HG02623 (cell line): ENCODE data around the gene ARL6IP5.
A peak's percentile ranks its signal among the peaks of the same experiment; 100 is the strongest.

Experiments
- ATAC-seq: cut with Tn5 transposase; IDR thresholded peaks from one replicate; pipeline ENCODE4 v1.9.1; 2021; ENCODE audit warnings: moderate library complexity; ENCODE audit not compliant: unreplicated experiment

The ARL6IP5 gene

DNA sequence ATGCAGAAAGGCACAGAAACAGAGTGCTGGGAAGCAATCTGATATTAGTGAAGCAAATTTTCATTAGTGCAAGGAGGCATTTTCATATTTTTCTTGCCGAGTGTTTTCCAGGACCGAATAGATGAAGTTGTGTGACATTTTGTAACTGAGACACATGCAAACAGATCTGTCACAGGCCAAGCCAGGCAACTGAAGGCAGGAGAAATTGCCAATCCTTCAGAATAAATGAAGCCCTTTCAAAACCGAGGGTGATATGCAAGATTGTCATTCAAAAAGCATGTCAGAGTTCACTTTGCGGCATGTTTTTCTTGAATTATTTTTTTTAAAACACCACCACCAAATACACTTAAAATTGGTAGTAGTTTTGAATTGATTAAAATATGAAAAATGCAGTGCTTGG lies 31.4 kb downstream of the ARL6IP5 start:
- no peak for ATAC-seq

DNA sequence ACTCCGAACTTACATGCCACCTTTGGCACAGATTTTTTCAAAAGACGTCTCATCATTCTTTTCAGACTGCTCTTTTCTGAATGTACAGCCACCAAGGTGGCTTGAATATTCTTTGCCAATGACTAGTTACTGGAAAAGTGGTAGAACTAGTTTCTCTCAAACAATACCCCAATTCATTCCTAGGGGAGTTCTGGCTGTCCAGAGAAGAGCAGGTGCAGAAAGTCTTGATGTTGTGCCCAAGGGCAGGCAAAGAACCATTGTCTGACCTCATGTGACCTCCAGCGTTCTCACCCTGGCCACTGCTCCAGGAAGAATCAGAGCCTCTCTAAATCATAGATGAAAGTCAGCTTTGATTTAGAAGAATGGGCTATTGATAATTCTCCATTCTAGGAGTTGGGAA lies 32.2 kb downstream of the ARL6IP5 start:
- no peak for ATAC-seq

DNA sequence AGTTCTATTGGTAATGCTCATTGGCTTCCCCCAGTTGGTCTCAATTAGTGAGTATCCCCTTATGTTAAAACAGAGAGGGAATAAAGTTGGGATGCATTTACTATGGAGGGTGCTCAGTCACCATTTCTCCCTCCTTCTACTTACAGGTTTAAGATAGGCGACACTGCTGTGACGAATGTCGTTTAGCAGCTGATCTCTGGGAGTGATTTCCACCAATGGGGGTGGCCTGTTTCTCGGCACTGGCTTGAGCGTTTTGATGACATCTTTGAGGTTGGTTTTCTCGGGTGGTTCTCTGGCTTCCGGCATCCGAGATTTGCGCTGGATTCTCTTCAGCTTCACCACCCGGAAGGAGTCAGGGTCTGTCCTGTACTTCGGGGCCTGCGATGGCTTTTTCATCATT lies 33.8 kb downstream of the ARL6IP5 start:
- no peak for ATAC-seq

DNA sequence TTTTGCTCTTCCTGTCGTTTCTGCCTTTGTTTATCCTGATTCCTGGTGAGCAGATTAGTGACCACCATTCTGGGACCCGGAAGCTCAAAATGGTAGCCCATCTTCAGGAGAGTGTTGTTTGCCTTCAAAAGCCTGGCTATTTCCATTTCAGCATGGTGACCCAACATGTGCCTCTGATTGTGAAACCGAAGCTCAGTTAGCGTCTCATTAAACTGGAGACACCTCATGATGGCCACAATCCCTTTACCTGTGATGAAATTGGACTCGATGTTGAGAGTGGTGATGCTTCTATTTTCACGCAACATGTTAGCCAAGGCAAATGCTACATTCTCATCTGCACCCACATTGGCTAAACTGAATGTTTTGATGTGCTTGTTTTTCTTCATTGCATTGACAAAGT lies 34.4 kb downstream of the ARL6IP5 start:
- ATAC-seq, result no peak

DNA sequence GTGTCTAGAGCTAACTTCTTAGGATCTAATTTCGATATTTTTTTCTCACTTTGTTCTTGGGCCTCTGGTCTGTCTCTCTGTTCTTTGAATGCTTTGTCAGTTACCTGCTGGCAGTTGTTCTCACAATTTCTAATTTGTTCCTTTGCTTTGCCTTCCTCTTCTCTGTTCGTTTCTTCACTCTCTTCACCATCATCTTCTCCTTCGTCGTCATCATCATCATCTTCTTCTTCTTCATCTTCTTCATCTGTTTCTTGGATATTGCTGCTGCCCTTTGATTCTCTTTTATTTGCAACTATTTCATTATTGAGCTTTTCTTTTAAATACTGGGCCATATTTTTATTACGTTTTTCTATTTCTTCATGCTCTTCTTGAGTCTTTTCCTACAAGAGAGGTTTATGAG lies 34.9 kb downstream of the ARL6IP5 start:
- ATAC-seq, result no peak

DNA sequence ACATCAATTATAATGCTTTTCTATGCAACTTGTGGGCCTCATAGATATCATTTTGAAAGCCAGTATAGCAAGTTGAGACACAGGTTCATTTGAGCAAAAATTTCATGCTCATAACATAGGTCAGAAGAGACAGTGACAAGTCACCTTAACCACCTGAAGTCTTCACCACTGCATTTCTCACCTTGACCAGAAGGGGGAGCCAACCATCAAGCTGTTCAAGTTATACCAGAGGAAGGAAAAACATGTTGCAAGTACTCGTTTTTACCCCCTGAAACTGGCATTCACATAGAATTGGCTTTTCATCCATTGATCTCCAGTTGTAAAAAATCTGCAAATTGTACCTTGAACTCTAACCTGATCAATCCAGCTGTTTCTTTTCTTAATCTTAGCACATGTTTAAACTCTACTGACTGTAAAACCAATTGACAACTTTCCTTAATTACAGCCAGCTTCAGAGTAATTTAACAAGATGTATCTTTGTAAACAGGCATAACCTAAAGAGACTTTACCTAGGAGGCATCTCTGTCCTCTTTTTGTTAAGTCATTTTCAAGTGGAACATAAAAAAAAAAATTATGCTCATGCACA lies 36.2 kb downstream of the ARL6IP5 start:
- ATAC-seq, result peak; percentile 78

DNA sequence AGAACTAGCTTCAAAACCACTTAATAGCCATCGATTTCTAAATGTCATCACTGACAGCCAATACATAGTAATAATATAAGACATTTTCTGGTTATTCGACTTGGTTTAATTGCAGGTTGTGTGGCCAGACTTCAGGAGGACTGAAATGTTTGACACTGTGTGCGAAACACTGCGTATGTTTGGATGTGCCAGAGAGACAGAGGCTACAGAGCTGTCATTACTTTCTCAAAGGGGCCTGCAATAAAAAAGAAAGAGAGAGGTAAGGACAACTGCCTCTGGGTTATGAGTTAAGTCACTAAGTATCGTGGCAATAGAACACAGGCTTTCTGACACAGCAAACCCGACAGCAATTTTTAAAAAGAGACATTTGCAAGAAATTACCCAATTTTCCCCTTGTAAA lies 36.8 kb downstream of the ARL6IP5 start:
- ATAC-seq, result no peak

DNA sequence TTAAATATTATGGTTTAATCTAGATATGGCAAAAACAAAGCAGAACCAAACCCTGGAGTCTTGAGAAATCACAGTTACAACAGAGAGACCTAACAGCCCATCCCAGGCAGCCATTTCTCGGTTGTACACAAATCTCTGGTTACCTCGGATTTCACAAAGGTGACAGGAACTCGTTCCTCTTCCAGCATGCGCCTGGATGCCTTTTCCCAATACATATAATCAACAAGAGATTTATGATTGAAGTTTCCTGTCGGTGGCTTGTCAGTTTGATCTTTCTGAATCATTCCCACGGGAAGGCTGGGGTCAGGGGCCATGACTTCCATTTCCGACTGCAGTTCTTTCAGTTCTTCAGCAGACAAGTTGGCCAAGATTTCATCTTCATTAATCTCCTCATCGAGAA lies 37.2 kb downstream of the ARL6IP5 start:
- ATAC-seq, result no peak

DNA sequence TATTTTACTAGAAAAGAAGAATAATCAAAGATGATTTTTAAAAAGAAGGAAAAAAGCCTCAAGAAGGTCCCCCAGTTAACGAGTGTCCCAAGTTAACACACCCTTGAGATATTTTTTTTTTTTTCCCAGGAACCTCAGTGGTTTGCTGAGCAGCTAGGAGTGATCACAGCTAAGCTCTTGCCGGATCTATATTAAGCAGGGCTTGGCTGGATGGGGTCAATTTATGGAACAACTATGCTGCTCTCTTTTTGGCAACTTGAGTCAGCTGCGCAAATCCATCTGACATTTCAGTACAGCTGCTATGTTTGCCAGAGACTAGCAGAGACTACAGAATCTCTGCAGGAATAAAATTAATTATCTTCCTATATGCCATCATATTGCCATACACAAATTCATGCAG lies 37.7 kb downstream of the ARL6IP5 start, which contains the start of gene LMOD3:
Gene LMOD3, minus strand, starts transcription at position 193 of the 400 bp plus-strand sequence. CDS start 209 bp downstream, outside the sequence.
- ATAC-seq, result no peak

DNA sequence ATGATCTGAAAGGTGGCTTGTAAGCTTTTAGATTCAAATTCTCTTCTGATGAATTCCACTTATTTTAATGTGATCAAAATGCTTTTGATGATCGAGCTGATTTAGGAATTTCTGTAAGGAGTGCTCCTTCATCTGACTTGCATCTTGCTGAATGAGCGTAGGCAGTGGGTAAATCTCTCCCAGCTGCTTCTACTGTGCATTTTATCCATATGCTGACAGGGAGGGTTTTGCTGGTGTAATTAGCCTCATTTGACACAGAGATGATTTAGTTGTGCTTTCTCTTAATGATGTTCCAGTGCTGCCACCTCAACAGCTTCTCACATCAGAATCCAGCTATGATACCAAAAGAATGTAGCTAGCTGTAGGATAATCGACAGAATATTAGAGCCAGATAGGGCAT lies 41.5 kb downstream of the ARL6IP5 start:
- ATAC-seq, result no peak

DNA sequence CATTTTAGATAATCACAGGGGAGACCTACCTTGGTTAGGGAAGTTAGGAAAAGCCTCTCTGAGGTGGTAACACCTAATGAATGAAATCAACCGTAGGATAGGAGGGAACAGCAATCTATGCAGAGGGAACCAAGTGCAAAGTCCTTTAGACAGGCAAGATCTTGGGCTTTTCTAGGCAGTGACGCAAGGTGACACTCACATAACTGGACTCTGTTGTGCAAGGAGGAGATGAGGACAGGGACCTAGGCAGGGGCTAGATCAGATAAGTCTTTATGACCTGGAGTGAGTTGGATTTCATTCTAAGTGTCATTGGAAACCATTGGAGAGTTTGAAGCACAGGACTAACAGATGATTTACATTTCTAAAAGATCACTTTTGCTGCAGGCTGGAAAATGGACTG lies 42.3 kb downstream of the ARL6IP5 start:
- no peak for ATAC-seq

DNA sequence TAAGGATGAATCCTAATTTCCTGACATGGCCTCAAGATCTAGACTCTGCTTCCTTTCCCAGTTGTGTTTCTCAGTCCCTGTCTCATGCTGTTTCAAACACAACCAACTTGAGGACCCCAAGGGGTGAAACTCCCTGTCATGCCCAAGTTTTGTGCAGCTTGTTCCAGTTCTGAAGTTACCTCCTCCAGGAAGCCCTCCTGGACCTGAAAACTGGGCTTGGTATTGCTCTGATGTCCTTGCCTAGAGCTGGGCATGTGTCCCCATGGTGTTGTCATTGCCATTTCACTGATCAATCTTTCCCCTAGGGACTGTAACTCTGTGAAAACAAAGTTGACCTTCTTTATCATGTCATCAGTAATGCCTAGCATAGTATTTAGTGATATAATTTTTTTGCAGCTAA lies 43.8 kb downstream of the ARL6IP5 start:
- ATAC-seq, result no peak

DNA sequence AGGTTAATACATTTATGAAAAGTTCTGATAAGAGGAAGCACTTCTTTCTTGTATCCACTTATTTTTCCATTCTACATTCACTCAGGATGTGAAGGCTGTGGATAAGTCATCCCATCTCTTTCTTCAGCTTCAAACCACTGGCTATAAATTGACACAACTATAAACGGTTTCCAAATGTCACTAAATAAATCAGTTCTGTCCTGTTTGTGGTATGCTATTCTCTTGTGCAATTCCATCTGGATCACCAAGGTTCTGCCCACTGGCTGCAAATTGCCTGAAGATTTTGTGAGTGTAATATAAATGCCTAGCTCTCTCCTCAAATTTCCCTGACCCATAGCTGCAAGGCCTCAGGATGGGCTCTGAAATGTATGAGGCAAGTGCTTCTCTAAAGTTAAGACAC lies 44.8 kb downstream of the ARL6IP5 start:
- ATAC-seq, result no peak

DNA sequence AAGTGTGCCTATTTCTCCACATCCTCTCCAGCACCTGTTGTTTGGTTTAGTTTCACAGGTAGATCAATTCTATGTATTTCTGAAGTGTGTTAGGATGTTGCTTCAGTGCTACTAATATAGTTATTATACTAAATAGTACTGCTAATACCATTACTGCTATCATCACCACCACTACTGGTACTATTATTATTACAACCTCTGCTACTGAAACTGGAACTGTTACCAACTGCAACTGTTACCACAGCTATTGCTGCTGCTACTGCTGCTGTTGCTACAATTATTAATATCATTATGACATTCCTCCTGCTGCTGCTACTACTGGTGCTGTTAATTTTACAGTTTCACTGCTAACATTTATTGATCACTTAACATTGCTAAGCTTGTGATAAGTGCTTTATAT lies 46.0 kb downstream of the ARL6IP5 start:
- ATAC-seq, result peak; percentile 92

DNA sequence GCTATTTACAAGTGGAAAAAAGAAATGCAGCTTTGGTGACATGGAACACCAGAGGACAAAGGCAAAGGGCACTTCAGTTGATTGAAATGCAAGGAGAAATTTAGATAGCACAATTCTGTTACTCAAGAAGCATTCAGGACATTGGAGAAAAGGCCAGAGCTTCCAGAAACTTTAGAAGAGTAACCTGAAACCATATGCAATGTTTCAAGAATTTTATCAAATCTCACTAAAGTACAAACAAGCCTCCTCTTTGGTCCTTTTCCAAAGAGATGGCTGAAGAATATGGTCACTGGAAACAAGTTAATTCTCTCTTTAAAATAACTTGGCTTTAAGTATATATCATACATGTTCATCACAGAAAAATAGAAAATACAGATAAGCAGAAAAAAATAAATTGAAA lies 52.3 kb downstream of the ARL6IP5 start:
- no peak for ATAC-seq

DNA sequence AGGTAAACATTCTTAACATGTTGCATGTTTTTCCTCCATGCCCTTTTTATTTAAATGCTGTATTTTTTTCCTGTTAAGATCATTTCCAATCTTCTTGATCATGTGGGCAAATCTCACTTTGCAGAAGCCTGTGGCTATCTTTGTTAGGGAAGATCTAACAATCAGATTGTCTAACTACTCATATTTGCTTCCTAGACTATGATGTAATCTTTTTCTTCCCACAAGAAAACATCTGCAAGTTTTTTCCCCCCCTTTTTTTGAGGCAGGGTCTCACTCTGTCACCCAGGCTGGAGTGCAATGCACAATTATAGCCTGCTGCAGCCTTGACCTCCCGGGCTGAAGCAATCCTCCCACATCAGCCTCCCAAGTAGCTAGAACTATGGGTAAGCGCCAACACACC lies 52.7 kb downstream of the ARL6IP5 start:
- ATAC-seq, result no peak

DNA sequence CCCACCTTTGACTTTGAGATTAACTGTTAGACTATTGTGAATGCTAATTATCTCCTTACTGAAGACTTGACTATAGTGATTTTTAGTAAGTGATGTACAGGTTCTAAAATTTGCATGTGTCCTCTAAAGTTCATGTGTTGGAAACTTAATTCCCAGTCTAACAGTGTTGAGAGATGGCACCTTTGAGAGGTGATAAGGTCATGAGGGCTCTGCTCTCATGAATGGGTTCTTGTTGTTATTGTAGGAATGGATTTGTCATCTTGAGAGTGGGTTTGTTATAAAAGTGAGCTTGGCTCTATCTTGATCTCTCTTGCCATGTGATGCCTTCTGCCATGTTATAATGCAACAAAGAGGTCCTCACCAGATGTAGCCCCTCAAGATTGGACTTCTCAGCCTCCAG lies 56.6 kb downstream of the ARL6IP5 start:
- no peak for ATAC-seq

DNA sequence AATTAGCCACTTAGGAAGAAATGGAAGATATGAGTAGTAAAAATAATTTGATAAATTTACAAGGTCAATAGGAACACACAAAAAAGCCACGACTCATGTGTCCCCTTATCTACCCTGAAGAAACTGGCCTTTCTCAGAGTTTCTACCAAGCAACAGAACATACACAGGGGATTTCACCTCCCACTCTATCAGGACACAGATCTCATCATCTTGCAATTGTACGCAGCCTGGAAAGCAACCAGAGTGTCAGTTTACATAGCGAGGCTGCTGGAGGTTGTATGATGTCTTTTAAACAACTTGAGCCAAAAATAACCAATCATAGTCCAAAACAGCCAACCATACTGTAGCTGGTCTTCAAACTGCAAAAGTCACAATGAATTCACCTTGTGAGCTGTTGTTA lies 57.4 kb downstream of the ARL6IP5 start:
- no peak for ATAC-seq

DNA sequence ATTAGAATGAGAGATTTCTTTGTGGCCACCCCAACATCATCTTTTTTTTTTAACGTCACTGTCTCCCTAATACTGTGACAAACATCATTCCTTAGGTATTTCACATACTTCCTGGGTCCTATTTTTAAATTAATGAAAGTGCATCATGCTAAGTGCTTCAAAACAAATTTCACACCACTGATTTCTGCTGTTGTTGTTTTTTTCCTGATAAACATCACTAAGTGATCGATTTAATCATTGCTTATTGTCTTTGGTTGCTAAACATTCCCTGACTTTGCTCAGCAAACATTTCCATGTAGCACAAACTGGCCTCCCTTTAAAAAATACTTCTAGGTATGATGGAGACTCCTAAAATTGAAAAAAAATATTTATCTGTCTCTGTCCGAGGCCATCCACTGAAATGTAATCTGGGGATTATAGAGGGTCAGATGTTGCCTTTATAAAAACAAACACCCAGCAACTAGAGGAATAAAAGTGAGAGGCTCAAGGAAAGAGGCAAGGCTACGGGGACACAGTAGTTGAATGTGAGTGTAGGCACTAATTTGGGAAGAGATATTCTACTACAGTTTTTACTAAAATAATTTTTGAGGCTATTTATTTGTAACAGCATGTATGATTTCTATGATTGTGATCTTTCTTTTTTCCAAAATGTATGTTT lies 58.2 kb downstream of the ARL6IP5 start:
- no peak for ATAC-seq

DNA sequence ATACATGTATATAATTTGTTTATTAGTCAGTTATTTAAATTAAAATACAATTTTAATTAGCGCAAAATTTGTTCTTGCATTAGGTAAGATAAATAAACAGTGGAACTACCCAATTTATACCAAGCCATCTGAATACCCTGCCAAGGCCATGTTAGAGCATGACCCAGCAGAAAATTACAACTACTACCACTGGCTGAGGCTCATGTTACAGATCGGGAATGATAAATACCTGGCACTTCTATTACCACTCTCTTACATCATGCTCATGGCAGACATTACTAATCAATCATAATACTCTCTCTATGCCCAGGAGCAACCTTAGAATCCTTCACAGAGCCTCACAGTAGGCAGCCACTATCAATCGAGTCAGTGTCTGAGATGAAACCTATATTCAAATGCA lies 58.9 kb downstream of the ARL6IP5 start:
- no peak for ATAC-seq

DNA sequence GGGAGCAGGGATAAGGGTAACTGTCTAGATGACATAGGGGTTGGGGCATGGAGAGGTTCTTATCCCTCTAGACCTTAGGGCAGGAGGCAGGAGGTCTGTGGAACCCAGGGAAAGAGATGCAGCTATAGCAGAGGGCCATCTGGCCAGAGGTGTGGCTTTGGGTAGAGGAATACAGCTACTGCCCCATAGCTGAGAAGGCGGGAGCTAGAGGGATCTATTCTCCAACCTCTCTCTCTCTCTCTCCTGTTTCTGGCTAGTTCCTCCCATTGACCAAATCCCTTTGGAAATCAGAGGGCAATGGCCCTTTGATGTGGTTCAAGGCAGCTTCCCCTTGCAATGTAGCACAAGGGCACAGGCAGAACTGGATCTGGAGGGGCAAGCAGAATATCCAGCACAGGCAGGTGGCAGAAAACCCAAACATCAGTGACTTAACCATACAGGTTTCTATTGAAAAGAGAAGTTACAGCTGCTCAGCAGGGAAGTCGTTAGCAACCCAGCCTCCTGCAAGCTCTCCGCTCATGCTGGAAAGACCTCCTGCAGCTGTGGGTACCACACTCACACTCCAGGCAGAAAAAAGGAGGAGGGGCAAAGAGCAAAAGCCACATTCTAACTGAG lies 60.0 kb downstream of the ARL6IP5 start:
- ATAC-seq, result no peak

DNA sequence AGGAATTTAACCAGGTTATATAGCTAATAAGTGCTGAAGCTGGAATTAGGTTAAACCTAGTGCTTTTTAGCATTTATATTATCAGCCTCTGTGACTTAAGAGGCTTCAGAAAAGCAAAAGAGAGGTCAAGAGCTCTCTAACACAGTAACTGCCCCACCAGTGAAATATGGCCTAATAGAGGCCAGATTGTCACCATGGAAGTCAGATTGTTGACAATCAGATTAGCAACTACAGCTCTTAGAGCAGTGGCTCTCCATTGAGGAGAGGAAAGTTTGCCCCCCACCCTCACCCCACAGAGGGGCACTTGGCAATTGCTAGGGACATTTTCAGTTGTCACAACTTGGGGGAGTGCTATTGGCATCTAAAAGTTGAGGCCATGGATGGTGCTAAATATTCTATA lies 61.0 kb downstream of the ARL6IP5 start:
- no peak for ATAC-seq

DNA sequence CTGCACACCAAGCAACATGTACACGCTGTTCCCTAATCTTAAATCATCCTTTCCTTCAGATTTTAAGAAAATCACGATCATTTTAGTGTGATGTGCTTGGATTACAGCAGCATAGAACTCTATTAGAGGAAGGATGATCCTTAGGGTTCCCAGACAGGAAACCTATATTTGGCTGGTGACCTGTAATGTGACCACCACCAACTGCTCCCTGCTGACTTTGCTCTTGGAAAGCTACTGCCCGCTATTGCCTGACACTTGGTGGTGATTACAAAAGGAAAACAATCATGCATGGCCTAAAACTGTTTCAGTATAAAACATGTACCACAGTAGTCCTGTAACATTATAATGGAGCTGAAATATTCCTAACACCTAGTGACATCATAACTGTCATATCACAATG lies 64.8 kb downstream of the ARL6IP5 start:
- ATAC-seq, result no peak
